ENCODE data around the gene LFNG. TPM values are rescaled to one million over a fixed set of nuclear protein-coding genes. Genes with fewer than 3 reads are reported as not detected.

Gene LFNG
- polyA plus RNA-seq, 1 experiment: 3.1 TPM

DNA sequence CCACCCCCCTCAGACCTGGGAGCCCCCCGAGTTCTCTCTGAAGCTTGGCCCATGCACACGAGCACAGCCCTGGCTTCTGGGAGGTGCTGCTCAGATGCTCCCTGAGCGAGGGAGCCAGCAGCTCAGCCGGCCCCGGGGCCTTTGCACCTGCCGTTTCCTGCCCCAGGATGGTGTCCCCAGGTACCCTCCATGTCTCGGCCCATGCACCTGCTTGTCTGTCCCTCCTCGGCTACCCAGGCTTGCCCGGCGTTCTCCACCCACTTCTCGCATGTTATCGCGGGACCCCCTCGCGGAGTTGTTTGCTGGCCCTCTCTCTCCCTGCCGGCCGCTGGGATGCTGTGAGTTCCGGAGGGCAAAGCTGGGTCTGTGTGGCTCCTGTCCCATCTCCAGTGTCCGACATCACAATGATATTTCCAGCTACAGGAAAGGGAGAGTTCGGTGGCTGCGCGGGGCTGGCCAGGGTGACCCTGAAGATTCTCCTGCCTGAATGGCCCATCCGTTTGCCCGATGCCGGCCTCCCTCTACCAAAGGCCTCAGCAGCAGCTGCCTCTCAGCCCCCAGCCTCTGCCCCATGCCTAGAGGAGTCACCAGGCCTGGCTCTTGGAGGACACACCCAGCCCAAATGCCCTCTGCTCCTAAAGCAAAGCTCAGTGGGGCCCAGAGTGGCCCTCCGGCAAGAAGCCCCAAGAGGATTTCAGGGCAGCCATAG is 12.2 kb upstream of the LFNG start:
- ChIA-PET POLR2A (no interaction called here), CTCF (interaction anchor here (1.2 to 1.3 kb wide), 2 partner anchors 31 to 112 kb away, joined by 3 read pairs; partner anchors contain the start of gene GRIFIN)
- no peak for DNase-seq (ENCODE audit: low read depth)
- H3K27me3 ChIP-seq (ENCODE audit: control insufficient read depth, insufficient read depth, low read length): no peaks in the 10 kb centered on the region
- H3K36me3 ChIP-seq (ENCODE audit: control insufficient read depth, insufficient read depth, low read length): no peaks in the 10 kb centered on the region
- TF ChIP-seq, protein P1, sequence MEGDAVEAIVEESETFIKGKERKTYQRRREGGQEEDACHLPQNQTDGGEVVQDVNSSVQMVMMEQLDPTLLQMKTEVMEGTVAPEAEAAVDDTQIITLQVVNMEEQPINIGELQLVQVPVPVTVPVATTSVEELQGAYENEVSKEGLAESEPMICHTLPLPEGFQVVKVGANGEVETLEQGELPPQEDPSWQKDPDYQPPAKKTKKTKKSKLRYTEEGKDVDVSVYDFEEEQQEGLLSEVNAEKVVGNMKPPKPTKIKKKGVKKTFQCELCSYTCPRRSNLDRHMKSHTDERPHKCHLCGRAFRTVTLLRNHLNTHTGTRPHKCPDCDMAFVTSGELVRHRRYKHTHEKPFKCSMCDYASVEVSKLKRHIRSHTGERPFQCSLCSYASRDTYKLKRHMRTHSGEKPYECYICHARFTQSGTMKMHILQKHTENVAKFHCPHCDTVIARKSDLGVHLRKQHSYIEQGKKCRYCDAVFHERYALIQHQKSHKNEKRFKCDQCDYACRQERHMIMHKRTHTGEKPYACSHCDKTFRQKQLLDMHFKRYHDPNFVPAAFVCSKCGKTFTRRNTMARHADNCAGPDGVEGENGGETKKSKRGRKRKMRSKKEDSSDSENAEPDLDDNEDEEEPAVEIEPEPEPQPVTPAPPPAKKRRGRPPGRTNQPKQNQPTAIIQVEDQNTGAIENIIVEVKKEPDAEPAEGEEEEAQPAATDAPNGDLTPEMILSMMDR (IDR thresholded peaks at IDR 0.05; ENCODE audit: insufficient read depth, low read depth, low read length): no peak
- no peak overlapping the region for H3K4me3 ChIP-seq (ENCODE audit: low read depth, low read length)

DNA sequence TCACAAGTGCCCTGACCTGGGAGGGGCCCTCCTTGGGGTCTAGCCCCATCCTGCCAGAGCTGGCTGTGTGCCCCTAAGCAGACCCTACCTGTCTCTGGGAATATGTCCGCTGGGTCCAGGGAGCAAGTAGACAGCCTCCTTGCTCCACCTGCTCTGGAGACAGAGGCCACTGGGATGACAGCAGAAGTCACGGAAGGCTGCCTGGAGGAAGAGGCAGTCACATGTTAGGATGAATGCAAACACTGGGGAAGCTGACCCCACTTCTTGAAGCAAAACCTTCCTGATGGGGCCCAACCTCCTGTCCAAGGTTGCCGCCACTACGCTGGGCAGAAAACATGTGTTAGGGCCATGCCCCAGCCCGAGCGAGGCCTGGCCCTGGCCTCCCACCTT is 11.7 kb upstream of the LFNG start:
- ChIA-PET POLR2A (no interaction called here), CTCF (interaction anchor here (0.7 to 1.3 kb wide), 3 partner anchors 31 to 112 kb away, joined by 3 read pairs; partner anchors contain the start of gene GRIFIN)
- TF ChIP-seq, protein P1 (IDR thresholded peaks at IDR 0.05; ENCODE audit: insufficient read depth, low read depth, low read length): no peak
- Histone ChIP-seq H3K36me3 (ENCODE audit: control insufficient read depth, insufficient read depth, low read length) (no peaks in the 10 kb centered on the region), H3K4me3 (ENCODE audit: low read depth, low read length) (no peak overlapping the region), H3K27me3 (ENCODE audit: control insufficient read depth, insufficient read depth, low read length) (no peaks in the 10 kb centered on the region)
- no peak for DNase-seq (ENCODE audit: low read depth)

DNA sequence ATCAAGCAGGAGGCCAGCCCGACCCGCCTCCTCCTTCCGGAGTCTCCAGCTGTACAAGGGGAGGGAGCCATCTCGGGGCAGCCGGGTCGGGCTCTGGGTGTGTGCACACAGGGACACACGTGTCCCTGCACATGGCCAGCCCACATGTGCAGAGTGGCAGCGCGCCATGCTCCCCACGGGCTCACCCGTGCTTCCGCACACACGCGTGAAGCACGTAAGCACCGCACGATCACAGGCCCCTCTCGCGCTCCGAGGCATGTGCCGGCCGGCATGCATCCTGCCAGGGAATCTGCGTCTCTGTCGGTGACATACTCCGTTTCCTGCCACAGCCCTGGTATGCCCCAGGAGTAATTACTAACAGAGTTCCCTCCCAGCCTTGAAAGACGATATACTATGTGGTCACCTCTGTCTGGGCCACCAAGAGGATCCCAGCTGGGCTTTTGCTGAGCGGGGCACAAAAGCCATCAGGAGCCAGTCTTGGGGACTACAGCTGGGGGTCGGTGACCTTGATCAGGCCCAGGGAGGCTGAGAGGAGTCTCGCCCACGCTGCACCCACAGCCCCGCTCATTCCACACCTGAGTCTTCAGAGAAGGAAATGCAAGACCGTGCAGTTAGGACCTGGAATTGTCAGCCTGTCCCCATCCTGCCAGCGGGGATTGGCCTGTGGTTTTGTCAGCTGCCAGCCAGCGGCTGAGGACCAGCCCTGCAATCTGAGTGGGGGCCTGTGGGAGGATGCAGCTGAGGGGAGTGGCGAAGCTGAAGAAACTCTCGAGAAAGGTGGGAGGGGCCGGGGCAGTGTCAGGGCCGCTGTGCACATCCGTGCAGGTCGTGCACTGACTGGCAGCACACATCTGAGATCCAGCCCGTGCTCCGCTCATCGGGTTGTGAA is 11.0 kb upstream of the LFNG start:
- Histone ChIP-seq H3K27me3 (ENCODE audit: control insufficient read depth, insufficient read depth, low read length) (no peaks in the 10 kb centered on the region), H3K4me3 (ENCODE audit: low read depth, low read length) (no peak overlapping the region), H3K36me3 (ENCODE audit: control insufficient read depth, insufficient read depth, low read length) (no peaks in the 10 kb centered on the region)
- peak; percentile 52 for DNase-seq (ENCODE audit: low read depth)
- CTCF ChIA-PET: interaction anchor here (0.7 to 1.3 kb wide), 5 partner anchors 9 to 111 kb away, joined by 3 to 4 read pairs (median 3); partner anchors contain the start of gene GRIFIN
- POLR2A ChIA-PET: no interaction called here
- TF ChIP-seq, protein P1 (IDR thresholded peaks at IDR 0.05; ENCODE audit: insufficient read depth, low read depth, low read length): no peak

DNA sequence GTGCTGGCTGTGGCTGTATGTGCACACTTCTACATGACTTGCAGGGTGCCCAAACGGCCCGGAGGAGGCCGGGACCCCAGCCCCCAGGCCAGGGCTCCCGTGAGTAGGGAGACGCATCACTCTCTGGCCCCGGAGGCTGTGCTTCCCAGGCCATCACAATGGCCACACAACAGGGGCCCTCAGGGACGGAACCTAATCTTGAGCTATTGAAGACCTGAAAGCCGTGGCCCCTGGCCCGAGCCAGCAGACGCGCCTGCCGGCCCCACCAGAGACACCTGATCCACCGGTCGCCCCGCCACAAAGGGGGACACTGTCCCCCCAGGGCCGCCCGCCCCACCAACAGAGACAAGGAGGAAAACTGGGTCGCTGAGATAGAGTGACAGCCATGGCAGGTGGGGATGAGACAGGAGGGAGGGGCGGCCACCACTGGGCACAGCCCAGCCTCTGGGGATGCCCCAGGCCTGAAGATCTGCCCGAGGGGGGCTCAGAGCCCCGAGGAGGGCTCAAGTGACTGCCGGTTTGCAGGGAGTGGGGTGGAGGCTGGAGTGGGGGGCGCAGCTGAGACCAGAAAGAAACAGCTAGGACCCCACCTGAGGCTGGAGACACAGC is 10.2 kb upstream of the LFNG start:
- ChIA-PET CTCF (interaction anchor here (1.1 to 1.2 kb wide), 2 partner anchors 8 to 58 kb away, joined by 3 to 4 read pairs; no protein-coding TSS in a partner anchor), POLR2A (no interaction called here)
- H3K36me3 ChIP-seq (ENCODE audit: control insufficient read depth, insufficient read depth, low read length): no peaks in the 10 kb centered on the region
- H3K27me3 ChIP-seq (ENCODE audit: control insufficient read depth, insufficient read depth, low read length): no peaks in the 10 kb centered on the region
- no peak overlapping the region for H3K4me3 ChIP-seq (ENCODE audit: low read depth, low read length)
- no peak for DNase-seq (ENCODE audit: low read depth)
- TF ChIP-seq, protein P1 (IDR thresholded peaks at IDR 0.05; ENCODE audit: insufficient read depth, low read depth, low read length): no peak

Measured in BJ (cell line).